Keratinocyte (primary cell): ENCODE measurements around the gene LGR6.

Experiments
- CTCF ChIP-seq, 3 experiments: IDR thresholded peaks in 1 of 3; conservative IDR thresholded peaks in 1 of 3; optimal IDR thresholded peaks in 1 of 3; 2 replicates in 2 of 3; 3 replicates in 1 of 3; pipeline versions ENCODE3 to v1.5.1; 2011; ENCODE audit warnings: low read length in 3 of 3, mild to moderate bottlenecking in 3 of 3, moderate library complexity in 2 of 3, control low read depth in 1 of 3, inconsistent platforms in 1 of 3; ENCODE audit not compliant: insufficient read depth in 2 of 3; ENCODE audit errors: extremely low read depth in 1 of 3
- EZH2 ChIP-seq: IDR thresholded peaks from one replicate; pipeline ENCODE4 v1.6.1; 2012; ENCODE audit warnings: inconsistent platforms, mild to moderate bottlenecking, low read length, moderate library complexity

GRCh38 chr1:202280595-202280994 lies 87.0 kb downstream of the LGR6 start:
- TF ChIP-seq CTCF (optimal IDR thresholded peaks at IDR 0.05 in 1 of 3, IDR thresholded peaks at IDR 0.05 in 1 of 3, conservative IDR thresholded peaks at IDR 0.05 in 1 of 3; ENCODE audit: extremely low read depth in 1 of 3, insufficient read depth in 2 of 3, low read length in 3 of 3): no peak
- TF ChIP-seq EZH2: no peak
